ENCODE measurements around the gene LCORL. TPM values are rescaled to one million over a fixed set of nuclear protein-coding genes. Genes with fewer than 3 reads are reported as not detected.
"Not testable (repeated sequence)": the region's sequence is repeated elsewhere in the genome, so short reads cannot be mapped to it uniquely, and the experiment has no call there.

Gene LCORL
- total and polyA plus RNA-seq, 9 donors: 4.5 to 21.8 (median 16.6) TPM

DNA sequence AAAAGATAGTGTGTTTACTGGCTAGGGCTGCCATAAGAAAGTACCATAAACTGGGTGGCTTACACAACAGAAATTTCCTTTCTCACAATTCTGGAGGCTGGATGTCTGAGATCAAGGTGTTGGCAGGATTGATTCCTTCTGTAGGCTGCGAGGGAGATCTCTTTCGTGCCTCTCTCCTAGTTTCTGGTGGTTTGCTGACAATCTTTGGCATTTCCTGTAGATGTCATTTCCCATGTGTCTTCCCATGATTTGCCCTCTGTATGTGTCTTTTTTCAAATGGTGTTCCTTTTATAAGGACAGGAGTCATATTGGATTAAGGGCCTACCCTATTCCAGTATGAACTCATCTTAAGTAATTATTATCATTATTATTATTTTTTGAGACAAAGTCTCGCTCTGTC is 27.9 kb upstream of the LCORL start:
- intact Hi-C loops (cut with DNase I): no loop called here
- no peak for DNase-seq
- H3K27ac ChIP-seq: no peak overlapping the region
- no peaks in the 10 kb centered on the region for H3K9me3 ChIP-seq
- H3K27me3 ChIP-seq: no peaks in the 10 kb centered on the region
- H3K36me3 ChIP-seq: no peaks in the 10 kb centered on the region
- no peaks in the 10 kb centered on the region for H3K4me1 ChIP-seq (ENCODE audit: insufficient read depth)
- 81 to 91% (median 82%) methylated on average over 3 of the region's 3 CpGs for WGBS, 3 donors
- TF ChIP-seq, protein P1, sequence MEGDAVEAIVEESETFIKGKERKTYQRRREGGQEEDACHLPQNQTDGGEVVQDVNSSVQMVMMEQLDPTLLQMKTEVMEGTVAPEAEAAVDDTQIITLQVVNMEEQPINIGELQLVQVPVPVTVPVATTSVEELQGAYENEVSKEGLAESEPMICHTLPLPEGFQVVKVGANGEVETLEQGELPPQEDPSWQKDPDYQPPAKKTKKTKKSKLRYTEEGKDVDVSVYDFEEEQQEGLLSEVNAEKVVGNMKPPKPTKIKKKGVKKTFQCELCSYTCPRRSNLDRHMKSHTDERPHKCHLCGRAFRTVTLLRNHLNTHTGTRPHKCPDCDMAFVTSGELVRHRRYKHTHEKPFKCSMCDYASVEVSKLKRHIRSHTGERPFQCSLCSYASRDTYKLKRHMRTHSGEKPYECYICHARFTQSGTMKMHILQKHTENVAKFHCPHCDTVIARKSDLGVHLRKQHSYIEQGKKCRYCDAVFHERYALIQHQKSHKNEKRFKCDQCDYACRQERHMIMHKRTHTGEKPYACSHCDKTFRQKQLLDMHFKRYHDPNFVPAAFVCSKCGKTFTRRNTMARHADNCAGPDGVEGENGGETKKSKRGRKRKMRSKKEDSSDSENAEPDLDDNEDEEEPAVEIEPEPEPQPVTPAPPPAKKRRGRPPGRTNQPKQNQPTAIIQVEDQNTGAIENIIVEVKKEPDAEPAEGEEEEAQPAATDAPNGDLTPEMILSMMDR (IDR thresholded peaks at IDR 0.05): no peak
- TF ChIP-seq EP300 (IDR thresholded peaks at IDR 0.05) (no peak), POLR2A (IDR thresholded peaks at IDR 0.05) (no peak)
- no peak overlapping the region for H3K4me3 ChIP-seq

DNA sequence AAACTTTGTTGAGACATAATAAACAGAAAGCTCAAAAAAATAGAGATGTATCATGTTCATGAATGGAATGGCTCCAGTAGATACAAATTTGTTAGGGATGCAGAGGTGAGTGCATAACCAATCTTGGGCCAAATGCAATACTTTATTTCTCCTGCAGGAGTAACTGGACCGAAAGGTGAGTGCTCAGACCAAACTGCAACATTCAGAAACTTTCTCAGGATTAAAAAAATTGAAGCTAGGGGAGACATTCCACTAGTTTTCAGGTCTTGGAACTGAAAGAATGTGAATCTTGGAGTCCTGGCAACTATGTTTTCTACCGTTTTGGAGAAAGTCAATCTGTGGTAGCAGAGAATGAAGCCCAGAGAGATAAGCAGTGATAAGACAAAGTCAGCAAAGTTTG is 21.2 kb upstream of the LCORL start:
- H3K9me3 ChIP-seq: no peaks in the 10 kb centered on the region
- intact Hi-C loops (cut with DNase I): no loop called here
- no peaks in the 10 kb centered on the region for H3K27me3 ChIP-seq
- no peak overlapping the region for H3K4me3 ChIP-seq
- WGBS, 3 donors: 39 to 51% (median 45%) methylated on average over 2 of the region's 2 CpGs
- H3K4me1 ChIP-seq (ENCODE audit: insufficient read depth): no peaks in the 10 kb centered on the region
- H3K36me3 ChIP-seq: no peaks in the 10 kb centered on the region
- no peak overlapping the region for H3K27ac ChIP-seq
- DNase-seq: no peak
- TF ChIP-seq, protein P1 (IDR thresholded peaks at IDR 0.05): no peak
- TF ChIP-seq POLR2A (IDR thresholded peaks at IDR 0.05): no peak
- TF ChIP-seq EP300 (IDR thresholded peaks at IDR 0.05): no peak

DNA sequence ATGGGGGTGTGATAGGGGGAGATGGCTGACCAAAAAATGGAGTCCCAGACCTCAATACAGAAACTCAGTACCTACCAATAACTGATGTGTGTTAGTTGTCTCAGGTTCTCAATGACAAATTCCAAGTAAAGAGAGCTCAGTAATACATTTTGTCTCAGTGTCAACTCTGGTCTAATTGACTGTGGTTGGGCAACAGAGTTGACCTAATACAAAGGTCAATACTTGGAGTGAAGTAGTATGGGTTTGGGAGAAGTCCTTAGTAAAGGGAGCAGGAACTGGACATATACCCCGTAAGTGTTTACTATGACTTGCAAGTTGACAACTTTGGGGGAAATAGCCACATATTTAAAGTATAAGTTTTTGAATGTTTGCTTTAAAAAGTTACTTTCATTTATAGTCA is 20.5 kb upstream of the LCORL start:
- Histone ChIP-seq H3K9me3 (no peaks in the 10 kb centered on the region), H3K27me3 (no peaks in the 10 kb centered on the region), H3K36me3 (no peaks in the 10 kb centered on the region), H3K4me3 (no peak overlapping the region), H3K27ac (no peak overlapping the region), H3K4me1 (ENCODE audit: insufficient read depth) (no peaks in the 10 kb centered on the region)
- intact Hi-C loops (cut with DNase I): no loop called here
- no peak for TF ChIP-seq POLR2A (IDR thresholded peaks at IDR 0.05)
- TF ChIP-seq EP300 (IDR thresholded peaks at IDR 0.05): no peak
- TF ChIP-seq, protein P1 (IDR thresholded peaks at IDR 0.05): no peak
- no peak for DNase-seq
- WGBS, 3 donors: 96 to 98% (median 97%) methylated on average over 1 of the region's 1 CpG

DNA sequence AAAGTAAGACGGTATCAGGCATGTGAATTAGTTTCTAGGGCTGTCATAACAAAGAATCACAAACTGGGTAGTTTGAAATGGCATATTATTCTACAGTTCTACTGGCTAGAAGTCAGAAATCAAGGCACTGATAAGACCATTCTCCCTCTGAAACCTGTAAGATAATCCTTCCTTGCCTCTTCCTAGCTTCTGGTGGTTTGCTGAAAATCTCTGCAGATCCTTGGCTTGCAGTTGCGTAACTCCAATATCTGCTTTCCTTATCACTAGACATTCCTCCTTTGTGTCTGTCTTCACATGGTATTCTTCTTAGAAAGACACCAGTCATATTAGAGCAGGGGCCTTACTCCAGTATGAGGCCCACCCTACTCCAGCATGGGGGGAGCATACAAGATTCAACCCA is 19.6 kb upstream of the LCORL start:
- Histone ChIP-seq H3K4me3 (no peak overlapping the region), H3K36me3 (no peaks in the 10 kb centered on the region), H3K4me1 (ENCODE audit: insufficient read depth) (no peaks in the 10 kb centered on the region), H3K27me3 (no peaks in the 10 kb centered on the region), H3K27ac (no peak overlapping the region), H3K9me3 (no peaks in the 10 kb centered on the region)
- DNase-seq: no peak
- TF ChIP-seq, protein P1 (IDR thresholded peaks at IDR 0.05): no peak
- TF ChIP-seq POLR2A (IDR thresholded peaks at IDR 0.05): no peak
- TF ChIP-seq EP300 (IDR thresholded peaks at IDR 0.05): no peak
- intact Hi-C loops (cut with DNase I): no loop called here
- 89 to 98% (median 91%) methylated on average over 2 of the region's 2 CpGs for WGBS, 3 donors

DNA sequence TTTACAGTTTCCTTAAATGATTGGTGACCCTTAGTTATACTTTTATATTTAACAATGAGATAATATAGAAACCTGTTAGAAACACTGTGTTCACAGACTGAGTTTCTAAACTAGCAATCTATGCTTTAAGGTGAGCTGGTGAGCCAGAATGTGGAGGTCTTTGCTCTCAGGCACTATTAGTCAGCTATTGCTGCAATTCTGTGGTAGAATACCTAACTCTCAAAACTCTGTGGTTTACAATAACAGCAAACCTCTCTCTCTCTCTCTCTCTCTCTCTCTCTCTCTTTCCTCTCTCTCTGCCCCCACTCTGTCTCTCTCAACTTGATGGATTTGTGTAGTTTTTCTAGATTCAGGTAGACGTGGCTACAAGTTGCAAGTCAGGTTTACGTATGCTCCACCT is 17.6 kb upstream of the LCORL start:
- TF ChIP-seq POLR2A (IDR thresholded peaks at IDR 0.05): no peak
- DNase-seq: no peak
- no peak overlapping the region for H3K27ac ChIP-seq
- no peaks in the 10 kb centered on the region for H3K9me3 ChIP-seq
- 85 to 97% (median 96%) methylated on average over 2 of the region's 2 CpGs for WGBS, 3 donors
- intact Hi-C loops (cut with DNase I): no loop called here
- H3K4me3 ChIP-seq: no peak overlapping the region
- no peaks in the 10 kb centered on the region for H3K27me3 ChIP-seq
- H3K4me1 ChIP-seq (ENCODE audit: insufficient read depth): no peaks in the 10 kb centered on the region
- H3K36me3 ChIP-seq: no peaks in the 10 kb centered on the region

DNA sequence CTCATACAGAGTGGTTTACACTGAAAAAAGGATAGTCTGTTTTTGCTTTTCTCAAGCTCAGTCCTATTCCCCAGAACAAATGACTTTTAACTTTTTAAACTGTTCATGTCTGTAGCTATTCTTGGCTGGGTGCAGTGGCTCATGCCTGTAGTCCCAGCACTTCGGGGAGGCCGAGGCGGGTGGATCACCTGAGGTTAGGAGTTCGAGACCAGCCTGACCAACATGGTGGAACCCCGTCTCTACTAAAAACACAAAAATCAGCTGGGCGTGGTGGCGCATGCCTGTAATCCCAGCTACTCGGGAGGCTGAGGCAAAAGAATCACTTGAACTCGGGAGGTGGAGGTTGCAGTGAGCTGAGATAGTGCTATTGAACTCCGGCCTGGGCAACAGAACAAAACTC is 14.8 kb upstream of the LCORL start:
- H3K27me3 ChIP-seq; H3K4me3 ChIP-seq; H3K36me3 ChIP-seq; H3K9me3 ChIP-seq; intact Hi-C loops (cut with DNase I); H3K27ac ChIP-seq; DNase-seq; H3K4me1 ChIP-seq (ENCODE audit: insufficient read depth): not testable (repeated sequence)
- WGBS, 3 donors: 85 to 92% (median 87%) methylated on average over 10 of the region's 10 CpGs
